IPS-NIHi7 (cell line): ENCODE data around the gene BRSK1.
"Not testable (repeated sequence)": the region's sequence is repeated elsewhere in the genome, so short reads cannot be mapped to it uniquely, and the experiment has no call there.

Experiments
- DNase-seq: peaks from one replicate; pipeline ENCODE4 v3.0.0; 2012; ENCODE audit warnings: mixed read lengths; ENCODE audit errors: extremely low spot score

The BRSK1 gene

GRCh38 chr19:55328774-55329318 is 45.0 kb downstream of the BRSK1 start:
- DNase-seq, result not testable (repeated sequence)

DNA sequence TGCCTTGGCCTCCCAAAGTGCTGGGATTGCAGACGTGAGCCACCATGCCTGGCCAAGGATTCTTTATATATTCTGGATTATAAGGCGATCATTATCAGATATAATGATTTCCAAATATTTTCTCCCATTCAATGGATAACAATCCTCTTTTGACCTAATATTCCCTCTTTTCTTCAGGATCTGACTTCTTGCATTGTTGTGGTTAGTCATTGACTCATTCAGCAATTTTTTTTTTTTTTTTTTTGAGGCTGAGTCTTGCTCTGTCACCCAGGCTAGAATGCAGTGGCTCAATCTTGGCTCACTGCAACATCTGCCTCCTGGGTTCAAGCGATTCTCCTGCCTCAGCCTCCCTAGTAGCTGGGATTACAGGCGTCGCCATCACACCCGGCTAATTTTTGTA is 46.0 kb downstream of the BRSK1 start:
- DNase-seq, result not testable (repeated sequence)

DNA sequence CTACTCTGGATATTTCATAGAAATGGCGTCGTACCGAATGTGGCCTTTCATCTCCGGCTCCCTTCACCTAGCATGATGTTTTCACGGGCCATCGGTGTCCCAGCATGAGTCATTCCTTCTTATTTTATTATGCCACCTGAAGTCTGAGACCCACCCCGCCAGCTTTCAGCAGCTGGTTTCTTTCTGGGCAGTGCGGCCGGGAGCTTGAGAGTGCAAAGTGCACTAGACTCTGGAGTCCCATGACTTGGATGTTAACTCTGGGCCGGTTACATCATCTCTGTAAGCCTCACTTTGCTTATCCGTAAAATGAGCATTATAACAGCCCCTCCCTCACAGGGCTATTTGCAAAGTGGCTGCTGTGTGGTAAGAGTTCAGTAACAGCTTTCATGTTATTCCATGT is 50.1 kb downstream of the BRSK1 start:
- no peak for DNase-seq

- no peak for DNase-seq
Measured at GRCh38 chr19:55336101-55336500, 52.3 kb downstream of the BRSK1 start.

GRCh38 chr19:55339105-55339888 is 55.5 kb downstream of the BRSK1 start, which contains the start of gene KMT5C:
KMT5C (plus strand) TSS chr19:55339876; CDS start chr19:55341937, 2,061 bp downstream.
- DNase-seq, result peak; percentile 99

DNA sequence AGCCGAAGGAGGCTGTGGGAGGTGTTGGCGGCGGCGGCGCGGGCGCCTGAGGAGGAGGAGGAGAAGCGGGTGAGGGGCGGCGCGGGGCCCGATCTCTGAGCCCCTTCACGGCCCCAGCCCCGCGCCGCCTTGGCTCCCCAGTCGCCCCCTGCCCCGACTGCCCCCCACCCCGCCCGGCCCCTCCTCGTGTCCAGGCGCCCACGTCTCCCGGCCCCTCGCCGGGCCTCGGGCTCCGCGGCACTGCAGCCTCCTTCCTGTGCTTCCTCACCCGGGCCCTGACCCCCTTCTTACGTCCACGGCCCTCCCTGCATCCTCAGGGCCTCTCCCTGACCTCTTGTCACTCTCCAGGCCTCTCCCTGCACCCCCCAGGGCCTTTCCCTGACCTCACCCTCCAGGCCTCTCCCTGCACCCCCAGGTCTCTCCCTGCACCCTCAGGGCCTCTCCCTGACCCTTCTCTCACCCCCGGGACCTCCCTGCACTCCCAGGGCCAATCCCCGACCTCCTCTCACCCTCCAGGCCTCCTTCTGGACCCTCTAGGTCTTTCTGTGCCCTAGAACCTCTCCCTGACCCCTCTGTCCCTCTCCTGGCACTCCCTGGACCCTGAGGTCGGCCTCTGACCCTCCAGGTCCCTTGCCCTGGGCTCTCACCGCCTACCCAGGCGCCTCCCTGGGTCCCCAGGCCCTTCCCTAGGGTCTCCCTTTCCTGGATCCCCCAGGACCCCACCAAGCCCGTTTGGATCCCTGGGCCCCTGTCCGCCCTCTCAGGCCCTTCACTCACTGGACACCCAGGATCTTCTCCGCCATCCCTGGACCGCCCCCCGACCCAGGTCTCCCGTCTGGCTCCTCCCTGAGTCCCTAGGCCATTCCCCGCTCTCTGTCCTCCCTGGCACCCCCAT is 56.3 kb downstream of the BRSK1 start:
- DNase-seq, result no peak

DNA sequence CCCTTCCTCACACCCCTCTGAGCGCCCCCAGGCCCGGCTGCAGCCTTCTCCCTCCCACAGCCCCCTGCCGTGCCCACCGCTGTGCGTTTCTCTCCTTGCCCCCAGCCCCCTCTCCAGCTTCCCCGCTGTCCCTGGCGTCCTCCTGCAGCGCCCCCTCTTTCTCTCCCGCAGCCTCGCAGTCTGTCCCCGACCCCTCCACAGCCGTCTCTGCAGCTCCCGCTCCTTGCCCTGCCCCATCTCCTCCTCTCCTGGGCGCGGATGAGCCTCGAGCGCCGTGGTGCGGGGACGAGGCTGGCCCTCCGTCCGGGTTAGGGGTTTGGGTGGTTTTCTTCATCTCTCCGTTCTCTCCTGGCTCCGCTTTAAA is 57.0 kb downstream of the BRSK1 start:
- no peak for DNase-seq

GRCh38 chr19:55341171-55341588 is 57.4 kb downstream of the BRSK1 start:
- DNase-seq, result peak; percentile 89

DNA sequence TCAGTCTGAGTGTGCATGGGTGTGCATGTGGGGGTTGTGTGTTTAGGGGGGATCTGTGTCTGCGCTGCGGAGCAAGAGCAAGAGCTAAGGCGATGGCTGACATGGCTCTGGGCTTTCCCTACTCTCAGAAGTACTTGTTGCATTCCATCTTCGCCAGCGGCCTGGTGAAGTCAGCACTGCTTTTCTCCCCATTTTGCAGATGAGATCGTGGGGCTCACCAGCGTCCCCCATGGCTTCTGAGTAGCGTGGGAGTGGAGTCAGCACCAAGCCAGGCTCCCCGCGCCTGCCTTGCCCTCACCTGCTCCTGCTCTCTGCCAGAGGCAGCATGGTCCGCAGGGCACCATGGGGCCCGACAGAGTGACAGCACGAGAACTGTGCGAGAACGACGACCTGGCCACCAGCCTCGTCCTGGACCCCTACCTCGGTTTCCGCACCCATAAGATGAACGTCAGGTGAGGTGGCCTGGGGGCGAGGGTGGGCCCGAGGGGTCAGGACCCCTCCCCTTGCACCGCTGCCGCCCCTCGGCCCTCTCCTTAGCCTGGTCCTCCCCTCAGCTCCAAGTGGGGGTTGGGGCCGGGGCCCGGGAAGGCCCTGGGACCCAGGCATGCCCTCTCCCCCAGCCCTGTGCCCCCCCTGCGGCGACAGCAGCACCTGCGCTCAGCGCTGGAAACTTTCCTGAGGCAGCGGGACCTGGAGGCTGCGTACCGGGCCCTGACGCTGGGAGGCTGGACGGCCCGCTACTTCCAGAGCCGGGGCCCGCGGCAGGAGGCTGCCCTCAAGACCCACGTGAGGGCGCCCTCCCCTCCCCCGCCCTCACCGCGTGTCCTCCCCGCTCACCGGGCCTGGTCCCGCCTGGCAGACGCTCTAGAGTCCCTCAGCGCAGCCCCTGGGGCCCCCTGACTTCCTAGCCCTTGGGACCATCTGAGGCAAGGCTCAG is 58.1 kb downstream of the BRSK1 start:
- no peak for DNase-seq

DNA sequence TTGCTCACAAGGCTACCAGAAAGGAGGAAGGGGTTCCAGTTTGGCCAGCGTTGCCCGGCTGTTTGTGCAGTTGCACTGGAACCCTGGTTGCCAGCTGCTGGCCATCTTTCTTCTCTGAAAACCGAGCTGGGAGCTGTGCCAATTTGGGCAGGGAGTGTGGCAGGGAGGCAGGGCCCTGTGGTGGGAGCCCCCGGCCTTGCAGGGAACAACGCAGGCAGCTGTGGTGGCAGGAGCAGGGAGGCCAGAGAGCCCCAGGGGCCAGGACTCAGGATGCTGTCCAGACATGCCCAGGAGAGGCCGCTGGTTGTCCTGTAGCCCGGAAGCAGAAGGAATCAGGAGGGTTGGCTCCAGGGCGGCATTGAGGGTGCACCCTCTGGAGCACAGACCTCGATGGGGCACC is 60.6 kb downstream of the BRSK1 start:
- no peak for DNase-seq

- no peak for DNase-seq
Measured at GRCh38 chr19:55345101-55345817, 61.5 kb downstream of the BRSK1 start.

GRCh38 chr19:55345818-55346724 is 62.3 kb downstream of the BRSK1 start:
- DNase-seq, result no peak

GRCh38 chr19:55346725-55347441 is 63.1 kb downstream of the BRSK1 start:
- DNase-seq, result no peak

DNA sequence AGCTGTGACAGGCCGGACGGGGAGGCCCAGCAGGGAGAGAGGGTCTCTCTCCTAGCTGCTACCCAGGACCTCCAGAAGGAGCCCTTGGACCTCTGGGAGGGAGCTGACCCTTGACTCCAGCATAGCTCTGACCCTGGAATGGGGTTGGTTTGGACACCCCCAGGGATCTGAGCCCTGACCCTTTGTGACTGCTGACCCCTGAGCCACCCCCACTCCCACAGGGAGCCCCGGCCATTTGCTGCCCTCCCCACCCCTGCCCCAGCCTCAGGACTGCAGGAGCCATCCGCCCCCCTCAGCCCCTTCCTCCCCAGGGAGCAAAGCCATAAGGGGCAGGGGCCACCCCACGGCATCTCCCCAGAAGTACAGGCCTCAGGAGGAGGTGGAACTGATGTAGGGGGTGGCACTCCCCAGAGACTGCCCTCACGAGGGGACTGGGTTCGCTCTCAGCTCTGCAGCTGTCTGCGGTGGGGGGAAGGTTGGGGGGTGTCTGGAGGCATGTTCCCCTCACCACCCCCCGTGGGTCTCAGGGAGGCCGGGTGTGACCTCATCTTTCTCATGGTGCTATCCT is 63.7 kb downstream of the BRSK1 start:
- DNase-seq, result no peak

DNA sequence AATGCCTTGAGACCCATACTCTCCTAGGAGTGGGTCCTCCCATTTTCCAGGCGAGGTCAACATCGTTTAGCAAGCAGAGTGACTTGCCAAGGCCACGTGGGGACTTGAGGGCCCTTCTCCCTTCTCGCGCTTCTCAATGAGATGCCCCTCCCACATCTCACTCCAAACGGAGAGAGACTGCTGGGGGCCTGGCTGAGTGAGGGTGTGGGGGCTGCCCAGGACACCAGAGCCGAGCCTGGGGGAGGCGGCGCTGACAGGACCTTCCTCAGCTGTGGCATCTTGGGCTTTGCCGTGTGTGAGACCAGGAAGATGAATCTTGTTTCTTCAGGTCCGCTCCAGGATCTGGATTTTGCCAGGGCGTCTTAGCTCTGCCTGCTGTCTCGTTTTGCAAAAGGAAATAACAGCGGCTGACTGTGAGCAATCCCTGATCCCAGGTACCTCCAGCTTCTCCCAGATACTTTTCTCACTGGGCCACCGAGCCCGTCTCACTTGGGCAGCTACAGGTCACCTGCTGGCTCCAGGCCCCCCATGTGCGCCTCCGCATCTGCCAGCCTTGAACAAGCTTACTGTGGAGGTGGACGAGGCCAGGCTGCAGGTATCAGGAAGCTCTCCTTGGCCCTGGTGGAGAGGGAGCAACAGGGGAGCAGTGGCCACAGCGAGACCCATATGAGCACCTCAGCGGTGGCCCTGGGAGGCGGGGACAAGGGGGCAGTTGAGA is 64.7 kb downstream of the BRSK1 start:
- DNase-seq, result no peak

DNA sequence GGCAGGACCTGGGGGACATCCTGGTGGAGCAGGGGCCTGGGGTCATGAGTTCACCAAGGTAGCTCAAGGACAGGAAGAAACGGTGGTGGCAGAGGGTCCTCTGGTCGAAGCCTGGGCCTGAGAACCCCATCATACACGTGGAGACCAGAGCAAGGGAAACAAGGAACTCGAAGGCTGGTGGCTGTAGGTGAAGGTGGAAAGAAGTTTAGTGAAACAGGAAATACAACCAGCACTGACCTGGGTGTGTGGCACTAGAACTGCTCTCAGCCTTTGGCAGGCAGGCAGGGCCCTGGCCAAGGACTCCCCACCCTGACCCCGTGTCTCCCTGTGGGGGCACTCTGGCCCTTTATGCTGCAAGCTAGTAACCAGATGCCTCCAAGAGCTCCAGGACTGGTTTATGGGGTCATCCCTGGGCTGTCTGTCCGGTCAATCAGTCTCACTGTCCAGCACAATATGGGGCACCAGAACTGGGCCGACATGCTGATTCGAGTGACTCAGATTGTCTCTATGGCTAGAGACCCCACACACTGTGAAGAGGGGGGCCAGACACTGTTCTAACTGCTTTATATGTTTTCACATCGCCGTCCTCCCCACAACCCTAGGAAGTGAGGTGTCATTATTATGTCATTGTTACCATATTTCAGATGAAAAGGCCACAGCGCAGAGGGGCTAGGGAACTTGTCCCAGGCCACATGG is 67.0 kb downstream of the BRSK1 start:
- DNase-seq, result no peak

DNA sequence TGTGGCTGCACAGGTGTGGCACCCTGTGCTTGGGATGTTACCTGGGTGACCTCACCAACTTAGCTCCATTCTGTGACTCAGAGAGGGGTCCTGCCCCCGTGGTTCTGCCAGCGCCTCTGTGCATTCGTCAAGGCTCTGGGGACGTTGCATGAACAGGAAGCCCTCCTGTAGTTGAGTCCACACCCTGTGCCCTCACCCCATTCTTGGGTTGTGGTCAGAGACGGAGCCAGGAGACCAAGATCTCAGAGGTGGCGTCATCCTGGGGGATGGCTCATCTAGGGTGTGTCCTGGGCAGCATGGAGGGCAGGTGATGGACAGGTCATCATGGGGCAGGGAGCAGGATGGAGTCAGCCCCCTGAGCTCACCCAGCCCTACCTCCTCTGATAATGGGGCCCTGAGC is 68.2 kb downstream of the BRSK1 start:
- DNase-seq, result no peak
